ENCODE data around the gene SEMA5B. TPM values are rescaled to one million over a fixed set of nuclear protein-coding genes. Genes with fewer than 3 reads are reported as not detected.

The SEMA5B gene
- total and polyA plus RNA-seq, 8 donors: 0.61 to 9.0 (median 6.4) TPM

GRCh38 chr3:122985539-122985938 lies 42.0 kb downstream of the SEMA5B start:
- DNase-seq (no peak), ATAC-seq (no peak)
- Histone ChIP-seq H3K27me3 (peaks cover 0 to 19% of the 10 kb centered on the region in 2 donors), H3K4me1 (peaks cover 0 to 5% of the 10 kb centered on the region in 2 donors), H3K9me3 (no peaks in the 10 kb centered on the region), H3K27ac (no peak overlapping the region), H3K36me3 (no peaks in the 10 kb centered on the region), H3K4me3 (no peak overlapping the region)
- TF ChIP-seq CTCF (IDR thresholded peaks at IDR 0.05): no peak
- intact Hi-C loops (cut with DNase I): no loop called here

GRCh38 chr3:122984650-122985049 lies 42.9 kb downstream of the SEMA5B start:
- Histone ChIP-seq H3K4me3 (no peak overlapping the region), H3K27me3 (peaks cover 0 to 19% of the 10 kb centered on the region in 2 donors), H3K27ac (no peak overlapping the region), H3K36me3 (no peaks in the 10 kb centered on the region), H3K9me3 (no peaks in the 10 kb centered on the region), H3K4me1 (peaks cover 0 to 5% of the 10 kb centered on the region in 2 donors)
- DNase-seq (no peak), ATAC-seq (no peak)
- TF ChIP-seq CTCF (IDR thresholded peaks at IDR 0.05): no peak
- intact Hi-C loops (cut with DNase I): no loop called here

DNA sequence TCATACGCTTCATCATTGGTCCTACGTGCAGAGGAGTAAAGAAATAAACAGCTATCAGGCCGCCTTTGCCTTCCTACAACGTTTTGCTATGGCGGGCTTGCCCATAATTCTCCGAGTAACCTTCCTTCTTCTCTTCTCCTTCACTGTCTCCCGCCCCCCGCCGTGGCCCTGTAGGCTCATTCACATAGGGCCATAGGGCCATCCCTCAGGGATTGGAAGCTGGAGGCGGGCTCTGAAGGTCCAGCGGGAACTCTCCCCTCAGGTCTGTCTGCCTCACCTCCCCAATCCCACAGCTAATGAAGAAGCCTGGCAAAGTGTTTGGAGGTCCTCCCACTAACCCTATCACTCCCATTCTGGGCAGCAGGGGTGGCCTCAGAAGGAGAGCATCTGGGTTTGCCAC lies 43.6 kb downstream of the SEMA5B start:
- Histone ChIP-seq H3K36me3 (no peaks in the 10 kb centered on the region), H3K4me1 (peaks cover 0 to 5% of the 10 kb centered on the region in 2 donors), H3K9me3 (no peaks in the 10 kb centered on the region), H3K27me3 (peaks cover 0 to 15% of the 10 kb centered on the region in 2 donors), H3K4me3 (no peak overlapping the region), H3K27ac (no peak overlapping the region)
- intact Hi-C loops (cut with DNase I): no loop called here
- no peak for TF ChIP-seq CTCF (IDR thresholded peaks at IDR 0.05)
- no peak for ATAC-seq
- DNase-seq: no peak

GRCh38 chr3:122982216-122983185 lies 45.1 kb downstream of the SEMA5B start:
- no peak overlapping the region for H3K4me3 ChIP-seq
- peak in 2 of 4 donors; percentile 73 to 86 for DNase-seq
- H3K27me3 ChIP-seq: peaks cover 0 to 2% of the 10 kb centered on the region in 2 donors
- H3K27ac ChIP-seq: no peak overlapping the region
- intact Hi-C loops (cut with DNase I): no loop called here
- H3K36me3 ChIP-seq: no peaks in the 10 kb centered on the region
- TF ChIP-seq CTCF (IDR thresholded peaks at IDR 0.05): no peak
- H3K4me1 ChIP-seq: peaks cover 0 to 11% of the 10 kb centered on the region in 2 donors
- peak; percentile 29 for ATAC-seq
- no peaks in the 10 kb centered on the region for H3K9me3 ChIP-seq

DNA sequence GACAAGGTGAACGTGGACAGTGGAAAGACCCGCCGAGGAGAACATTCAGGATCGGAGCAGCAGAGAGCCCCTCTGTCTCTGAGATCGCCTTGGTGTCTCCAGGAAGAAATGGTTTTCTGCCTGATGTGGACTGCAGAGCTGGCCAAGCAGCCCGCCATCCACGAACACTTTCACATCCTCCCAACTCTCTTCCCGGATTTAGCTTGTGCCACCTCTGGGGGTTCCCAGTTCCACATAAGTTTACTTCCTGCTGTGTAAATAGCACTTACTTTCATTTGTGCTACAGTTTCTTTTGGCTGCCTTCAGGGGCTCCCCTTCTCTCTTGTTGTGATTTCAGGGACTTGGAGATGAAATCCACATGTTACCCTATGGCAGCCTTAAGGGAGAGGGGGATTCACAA lies 48.4 kb downstream of the SEMA5B start:
- H3K27me3 ChIP-seq: no peaks in the 10 kb centered on the region
- no peaks in the 10 kb centered on the region for H3K9me3 ChIP-seq
- no peak overlapping the region for H3K27ac ChIP-seq
- no peak for TF ChIP-seq CTCF (IDR thresholded peaks at IDR 0.05)
- intact Hi-C loops (cut with DNase I): no loop called here
- ATAC-seq: no peak
- no peaks in the 10 kb centered on the region for H3K36me3 ChIP-seq
- H3K4me1 ChIP-seq: peaks cover 4 to 20% of the 10 kb centered on the region in 2 donors
- no peak overlapping the region for H3K4me3 ChIP-seq
- no peak for DNase-seq

Measured in left lung (tissue), 10 donors.